CD14-positive monocyte (primary cell): ENCODE results near the gene CDC42BPG. TPM values are rescaled to one million over a fixed set of nuclear protein-coding genes. Genes with fewer than 3 reads are reported as not detected.

Experiments used
- DNase-seq, 3 donors: peaks; one replicate each; pipeline ENCODE4 v3.0.0-alpha.2; 2011 to 2022
- H2AFZ ChIP-seq: 2 replicates; pipeline ENCODE4 v1.6.0; 2012; ENCODE audit warnings: mild to moderate bottlenecking, low read depth, low read length, inconsistent platforms; ENCODE audit not compliant: insufficient read depth, poor library complexity, severe bottlenecking
- H3K27ac ChIP-seq, 2 donors: 1 replicate in 1 of 2; 2 replicates in 1 of 2; pipeline ENCODE4 v1.5.1; 2012 to 2013; ENCODE audit warnings: low read length in 2 of 2, control low read depth in 1 of 2, inconsistent platforms in 1 of 2, low read depth in 1 of 2, mild to moderate bottlenecking in 1 of 2
- H3K27me3 ChIP-seq, 2 donors: one replicate each; pipeline versions ENCODE4 v1.6.0 to v1.6.1; 2011 to 2013; ENCODE audit warnings: low read length in 2 of 2; ENCODE audit not compliant: control insufficient read depth in 2 of 2, insufficient read depth in 2 of 2
- H3K36me3 ChIP-seq, 2 donors: replicated peaks in 1 of 2; 1 replicate in 1 of 2; 2 replicates in 1 of 2; pipeline versions ENCODE4 v1.5.1 to v1.6.1; 2012 to 2013; ENCODE audit warnings: low read length in 2 of 2, control low read depth in 1 of 2, inconsistent platforms in 1 of 2, mild to moderate bottlenecking in 1 of 2; ENCODE audit not compliant: insufficient read depth in 2 of 2, control insufficient read depth in 1 of 2
- H3K4me1 ChIP-seq, 2 donors: 1 replicate in 1 of 2; 2 replicates in 1 of 2; pipeline versions ENCODE4 v1.5.1 to v1.6.1; 2012 to 2013; ENCODE audit warnings: low read length in 2 of 2, control low read depth in 1 of 2, inconsistent platforms in 1 of 2, mild to moderate bottlenecking in 1 of 2, moderate library complexity in 1 of 2; ENCODE audit not compliant: insufficient read depth in 2 of 2, control insufficient read depth in 1 of 2
- H3K4me2 ChIP-seq: replicated peaks from 2 replicates; pipeline ENCODE3; 2012; ENCODE audit warnings: low read length, moderate library complexity, mild to moderate bottlenecking; ENCODE audit not compliant: poor library complexity, severe bottlenecking; ENCODE audit errors: extremely low read depth
- H3K4me3 ChIP-seq, 3 experiments: fragments of 200-600 bp in 1 of 3; sonication (generic) in 1 of 3; replicated peaks in 1 of 3; 1 replicate in 2 of 3; 2 replicates in 1 of 3; pipeline ENCODE4 v1.5.1; 2011 to 2013; ENCODE audit warnings: low read length in 3 of 3, mild to moderate bottlenecking in 3 of 3, control low read depth in 2 of 3, low read depth in 2 of 3, inconsistent platforms in 1 of 3, moderate library complexity in 1 of 3
- H3K79me2 ChIP-seq: 2 replicates; pipeline ENCODE4 v1.6.0; 2012; ENCODE audit warnings: mild to moderate bottlenecking, control low read depth, inconsistent platforms, low read length, moderate library complexity; ENCODE audit not compliant: insufficient read depth
- H3K9ac ChIP-seq: 2 replicates; pipeline ENCODE4 v1.6.0; 2017; ENCODE audit warnings: low read length, mild to moderate bottlenecking; ENCODE audit not compliant: insufficient read depth, poor library complexity, severe bottlenecking
- H3K9me3 ChIP-seq, 2 donors: replicated peaks in 1 of 2; 1 replicate in 1 of 2; 2 replicates in 1 of 2; pipeline versions ENCODE4 v1.5.1 to v1.6.1; 2012 to 2013; ENCODE audit warnings: low read length in 2 of 2, control low read depth in 1 of 2; ENCODE audit not compliant: control insufficient read depth in 1 of 2, insufficient read depth in 1 of 2
- H4K20me1 ChIP-seq: 2 replicates; pipeline ENCODE4 v1.6.0; 2012; ENCODE audit warnings: mild to moderate bottlenecking, low read length, control low read depth, moderate library complexity; ENCODE audit not compliant: insufficient read depth
- H3K27ac Mint-ChIP-seq, 7 donors: one replicate each; pipeline ENCODE4 v1.8.0; 2020; ENCODE audit warnings: mild to moderate bottlenecking in 7 of 7, mixed read lengths in 7 of 7, moderate library complexity in 6 of 7, inconsistent platforms in 2 of 7
- H3K27me3 Mint-ChIP-seq, 3 donors: one replicate each; pipeline ENCODE4 v1.8.0; 2021 to 2022; ENCODE audit warnings: low read depth in 3 of 3, mild to moderate bottlenecking in 3 of 3, mixed read lengths in 3 of 3, moderate library complexity in 3 of 3, inconsistent platforms in 1 of 3
- H3K36me3 Mint-ChIP-seq, 2 donors: one replicate each; pipeline ENCODE4 v1.8.0; 2020; ENCODE audit warnings: mixed read lengths in 2 of 2, inconsistent platforms in 1 of 2, mild to moderate bottlenecking in 1 of 2
- H3K4me1 Mint-ChIP-seq: one replicate; pipeline ENCODE4 v1.8.0; 2020; ENCODE audit warnings: mild to moderate bottlenecking, mixed read lengths
- H3K4me3 Mint-ChIP-seq, 2 donors: one replicate each; pipeline ENCODE4 v1.8.0; 2020; ENCODE audit warnings: mild to moderate bottlenecking in 2 of 2, mixed read lengths in 2 of 2, moderate library complexity in 1 of 2
- H3K9me3 Mint-ChIP-seq, 7 donors: one replicate each; pipeline ENCODE4 v1.8.0; 2020 to 2022; ENCODE audit warnings: mixed read lengths in 7 of 7, mild to moderate bottlenecking in 6 of 7, moderate library complexity in 6 of 7, inconsistent platforms in 2 of 7
- WGBS: methylation state at CpG from one replicate; pipeline ENCODE4 v1.1.5; 2013; ENCODE audit warnings: missing lambda C conversion rate; ENCODE audit not compliant: insufficient coverage; 5-methylcytosine and 5-hydroxymethylcytosine counted together
- intact Hi-C, 2 donors: fragments of 100-400 bp; cut with micrococcal nuclease; formaldehyde crosslinking; loops; one replicate each; pipeline versions ENCODE4 v1.15.0 to v1.15.1; 2023
- polyA plus RNA-seq, 3 donors: library from polyadenylated mRNA; depleted of rRNA in 1 of 3; unstranded in 2 of 3; stranded (reverse) in 1 of 3; fragments of 300-500 nt in 2 of 3; fragments of >200 nt in 1 of 3; fragmentation: Illumina TruSeq in 2 of 3; gene quantifications; 1 replicate in 2 of 3; 2 replicates in 1 of 3; pipeline ENCODE4 v1.2.3, GENCODE V29; 2012 to 2021
- TF ChIP-seq, protein P1 (sequence below): fragments of 200-600 bp; IDR thresholded peaks from one replicate; pipeline ENCODE4 v1.8.0; 2022; ENCODE audit warnings: antibody characterized with exemption, mild to moderate bottlenecking

The CDC42BPG gene
- polyA plus RNA-seq, 3 donors, result 0.23 TPM; not detected in 2

- Histone ChIP-seq H3K79me2 (peaks cover 56% of the 10 kb centered on the region), H3K36me3 (peaks cover 39 to 45% of the 10 kb centered on the region in 2 donors), H3K4me2 (peak overlapping the region; percentile 90), H3K9me3 (no peaks in the 10 kb centered on the region), H3K9ac (peak overlapping the region; percentile 95), H2AFZ (no peak overlapping the region), H3K4me1 (peaks cover 37 to 46% of the 10 kb centered on the region in 2 donors), H3K27ac (peak overlapping the region in 1 of 2 donors; percentile 71), H4K20me1 (peaks cover 55% of the 10 kb centered on the region), H3K27me3 (no peaks in the 10 kb centered on the region), H3K4me3 (peak overlapping the region; percentile 66 to 98 (median 94))
- Mint-ChIP-seq H3K27me3 (no peaks in the 10 kb centered on the region), H3K4me1 (peaks cover 62% of the 10 kb centered on the region), H3K9me3 (no peaks in the 10 kb centered on the region), H3K36me3 (peaks cover 55% of the 10 kb centered on the region in 2 donors), H3K27ac (peak overlapping the region in 6 of 7 donors; percentile 82 to 96 (median 92)), H3K4me3 (peak overlapping the region; percentile 90 to 92)
- WGBS, result 42% methylated on average over 2 of the region's 3 CpGs
- TF ChIP-seq, protein P1, sequence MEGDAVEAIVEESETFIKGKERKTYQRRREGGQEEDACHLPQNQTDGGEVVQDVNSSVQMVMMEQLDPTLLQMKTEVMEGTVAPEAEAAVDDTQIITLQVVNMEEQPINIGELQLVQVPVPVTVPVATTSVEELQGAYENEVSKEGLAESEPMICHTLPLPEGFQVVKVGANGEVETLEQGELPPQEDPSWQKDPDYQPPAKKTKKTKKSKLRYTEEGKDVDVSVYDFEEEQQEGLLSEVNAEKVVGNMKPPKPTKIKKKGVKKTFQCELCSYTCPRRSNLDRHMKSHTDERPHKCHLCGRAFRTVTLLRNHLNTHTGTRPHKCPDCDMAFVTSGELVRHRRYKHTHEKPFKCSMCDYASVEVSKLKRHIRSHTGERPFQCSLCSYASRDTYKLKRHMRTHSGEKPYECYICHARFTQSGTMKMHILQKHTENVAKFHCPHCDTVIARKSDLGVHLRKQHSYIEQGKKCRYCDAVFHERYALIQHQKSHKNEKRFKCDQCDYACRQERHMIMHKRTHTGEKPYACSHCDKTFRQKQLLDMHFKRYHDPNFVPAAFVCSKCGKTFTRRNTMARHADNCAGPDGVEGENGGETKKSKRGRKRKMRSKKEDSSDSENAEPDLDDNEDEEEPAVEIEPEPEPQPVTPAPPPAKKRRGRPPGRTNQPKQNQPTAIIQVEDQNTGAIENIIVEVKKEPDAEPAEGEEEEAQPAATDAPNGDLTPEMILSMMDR, result no peak
- intact Hi-C loops, result no loop called here
- DNase-seq, result no peak
Measured at GRCh38 chr11:64776875-64777274, 67.6 kb downstream of the CDC42BPG start.

GRCh38 chr11:64776425-64776824, 68.0 kb downstream of the CDC42BPG start:
- Mint-ChIP-seq H3K27ac (peak overlapping the region in 3 of 7 donors; percentile 25 to 90 (median 82)), H3K36me3 (peaks cover 60% of the 10 kb centered on the region in 2 donors), H3K27me3 (no peaks in the 10 kb centered on the region), H3K9me3 (no peaks in the 10 kb centered on the region), H3K4me3 (peak overlapping the region; percentile 90 to 92), H3K4me1 (peaks cover 66% of the 10 kb centered on the region)
- Histone ChIP-seq H3K27me3 (no peaks in the 10 kb centered on the region), H3K36me3 (peaks cover 43 to 49% of the 10 kb centered on the region in 2 donors), H3K4me1 (peaks cover 42 to 51% of the 10 kb centered on the region in 2 donors), H3K9me3 (no peaks in the 10 kb centered on the region), H4K20me1 (peaks cover 60% of the 10 kb centered on the region), H3K4me3 (peak overlapping the region in 2 of 3 experiments; percentile 94 to 98), H3K4me2 (peak overlapping the region; percentile 90), H2AFZ (no peak overlapping the region), H3K27ac (peak overlapping the region in 1 of 2 donors; percentile 71), H3K79me2 (peaks cover 60% of the 10 kb centered on the region), H3K9ac (no peak overlapping the region)
- TF ChIP-seq, protein P1, result no peak
- 80% methylated on average over 1 of the region's 6 CpGs for WGBS
- DNase-seq, result no peak
- intact Hi-C loops, result no loop called here
